HEK293 (cell line): ENCODE measurements around the gene IMPDH1.

ENCODE experiments used
- BCL6B ChIP-seq: fragments of 450-650 bp; formaldehyde crosslinking; IDR thresholded peaks from 2 replicates; pipeline ENCODE4 v1.5.1; 2017; ENCODE audit warnings: missing biosample characterization, missing genetic modification characterization
- ELK4 ChIP-seq: IDR thresholded peaks from 2 replicates; pipeline ENCODE4 v1.6.1; 2011; ENCODE audit warnings: mild to moderate bottlenecking, low read depth, low read length, borderline replicate concordance
- GLI2 ChIP-seq: fragments of 450-650 bp; formaldehyde crosslinking; IDR thresholded peaks from 2 replicates; pipeline ENCODE4; 2017; ENCODE audit warnings: missing biosample characterization, missing genetic modification characterization, low read depth, borderline replicate concordance
- OSR2 ChIP-seq: fragments of 450-650 bp; formaldehyde crosslinking; IDR thresholded peaks from 2 replicates; pipeline ENCODE4 v1.5.1; 2016; ENCODE audit warnings: missing biosample characterization, missing genetic modification characterization
- PRDM4 ChIP-seq: fragments of 450-650 bp; formaldehyde crosslinking; IDR thresholded peaks from 2 replicates; pipeline ENCODE4 v1.5.1; 2017; ENCODE audit warnings: missing biosample characterization, missing genetic modification characterization
- SCRT1 ChIP-seq: fragments of 450-650 bp; formaldehyde crosslinking; IDR thresholded peaks from 2 replicates; pipeline ENCODE4 v1.5.1; 2016; ENCODE audit warnings: missing biosample characterization, missing genetic modification characterization, borderline replicate concordance
- SP2 ChIP-seq: fragments of 450-650 bp; formaldehyde crosslinking; IDR thresholded peaks from 2 replicates; pipeline ENCODE4 v1.5.1; 2016; ENCODE audit warnings: missing biosample characterization, missing genetic modification characterization
- ZBTB1 ChIP-seq: fragments of 450-650 bp; formaldehyde crosslinking; IDR thresholded peaks from 2 replicates; pipeline ENCODE4 v1.5.1; 2016; ENCODE audit warnings: missing biosample characterization, missing genetic modification characterization
- ZBTB48 ChIP-seq: fragments of 450-650 bp; formaldehyde crosslinking; IDR thresholded peaks from 2 replicates; pipeline ENCODE4 v1.5.1; 2016; ENCODE audit warnings: missing biosample characterization, missing genetic modification characterization
- ZNF114 ChIP-seq: fragments of 450-650 bp; formaldehyde crosslinking; IDR thresholded peaks from 2 replicates; pipeline ENCODE4 v1.5.0; 2017; ENCODE audit warnings: missing biosample characterization, missing genetic modification characterization
- ZNF132 ChIP-seq: fragments of 450-650 bp; formaldehyde crosslinking; IDR thresholded peaks from 2 replicates; pipeline ENCODE4 v1.5.1; 2017; ENCODE audit warnings: missing biosample characterization, missing genetic modification characterization, borderline replicate concordance
- ZNF138 ChIP-seq: fragments of 450-650 bp; formaldehyde crosslinking; IDR thresholded peaks from 2 replicates; pipeline ENCODE4 v1.5.1; 2016; ENCODE audit warnings: missing biosample characterization, missing genetic modification characterization, borderline replicate concordance
- ZNF157 ChIP-seq: fragments of 450-650 bp; formaldehyde crosslinking; IDR thresholded peaks from 2 replicates; pipeline ENCODE4 v1.5.1; 2016; ENCODE audit warnings: missing biosample characterization, missing genetic modification characterization
- ZNF23 ChIP-seq: fragments of 450-650 bp; formaldehyde crosslinking; IDR thresholded peaks from 2 replicates; pipeline ENCODE4 v1.5.1; 2016; ENCODE audit warnings: missing biosample characterization, missing genetic modification characterization, borderline replicate concordance
- ZNF292 ChIP-seq: fragments of 450-650 bp; formaldehyde crosslinking; IDR thresholded peaks from 2 replicates; pipeline ENCODE4 v1.5.1; 2016; ENCODE audit warnings: low read depth, missing biosample characterization, missing genetic modification characterization, borderline replicate concordance
- ZNF596 ChIP-seq: fragments of 450-650 bp; IDR thresholded peaks from 2 replicates; pipeline ENCODE4 v1.5.0; 2018; ENCODE audit warnings: missing biosample characterization, mild to moderate bottlenecking, missing genetic modification characterization, moderate library complexity
- ZNF610 ChIP-seq: fragments of 450-650 bp; formaldehyde crosslinking; IDR thresholded peaks from 2 replicates; pipeline ENCODE4 v1.5.1; 2016; ENCODE audit warnings: missing biosample characterization, missing genetic modification characterization, borderline replicate concordance
- ZNF621 ChIP-seq: fragments of 450-650 bp; formaldehyde crosslinking; IDR thresholded peaks from 2 replicates; pipeline ENCODE4 v1.5.1; 2017; ENCODE audit warnings: missing biosample characterization, missing genetic modification characterization
- ZNF843 ChIP-seq: fragments of 450-650 bp; formaldehyde crosslinking; IDR thresholded peaks from 2 replicates; pipeline ENCODE4 v1.5.1; 2016; ENCODE audit warnings: missing biosample characterization, missing genetic modification characterization
- TF ChIP-seq, protein P1 (sequence below): fragments of 450-650 bp; formaldehyde crosslinking; conservative IDR thresholded peaks from 2 replicates; pipeline ENCODE4 v1.5.1; 2016; ENCODE audit warnings: low read depth, missing biosample characterization, missing genetic modification characterization
- TF ChIP-seq, protein P2 (sequence below): fragments of 450-650 bp; formaldehyde crosslinking; IDR thresholded peaks from 2 replicates; pipeline ENCODE4 v1.5.1; 2016; ENCODE audit warnings: missing biosample characterization, missing genetic modification characterization
- TF ChIP-seq, protein P3 (sequence below): fragments of 450-650 bp; formaldehyde crosslinking; IDR thresholded peaks from 2 replicates; pipeline ENCODE4 v1.5.1; 2017; ENCODE audit warnings: missing biosample characterization, mild to moderate bottlenecking, missing genetic modification characterization, moderate library complexity
- TF ChIP-seq, protein P4 (sequence below): fragments of 450-650 bp; IDR thresholded peaks from 2 replicates; pipeline ENCODE4 v1.5.1; 2018; ENCODE audit warnings: missing biosample characterization, mild to moderate bottlenecking, missing genetic modification characterization

The IMPDH1 gene

GRCh38 chr7:128343554-128344430 is 66.0 kb downstream of the IMPDH1 start, which contains the start of gene RBM28 (continued):
- 0 out of 2 replicates have a peak, but pooled peaks have one; percentile 25 for TF ChIP-seq PRDM4 (tag by site-specific recombination)
- TF ChIP-seq SP2 (tag by site-specific recombination) = peak; percentile 76
- no peak for TF ChIP-seq ZNF292 (tag by site-specific recombination)
- no peak for TF ChIP-seq ZNF23 (tag by site-specific recombination)
- no peak for TF ChIP-seq ZNF621 (tag by site-specific recombination)
- no peak for TF ChIP-seq OSR2 (tag by site-specific recombination)
- TF ChIP-seq ZBTB1 (tag by site-specific recombination) = no peak
- no peak for TF ChIP-seq BCL6B (tag by site-specific recombination)
- peak; percentile 82 for TF ChIP-seq ZNF843 (tag by site-specific recombination)
- TF ChIP-seq ZNF114 (tag by site-specific recombination) = no peak
- peak; percentile 72; the same call in 1 of the 2 replicates for TF ChIP-seq ZNF610 (tag by site-specific recombination)
- TF ChIP-seq, protein P1, sequence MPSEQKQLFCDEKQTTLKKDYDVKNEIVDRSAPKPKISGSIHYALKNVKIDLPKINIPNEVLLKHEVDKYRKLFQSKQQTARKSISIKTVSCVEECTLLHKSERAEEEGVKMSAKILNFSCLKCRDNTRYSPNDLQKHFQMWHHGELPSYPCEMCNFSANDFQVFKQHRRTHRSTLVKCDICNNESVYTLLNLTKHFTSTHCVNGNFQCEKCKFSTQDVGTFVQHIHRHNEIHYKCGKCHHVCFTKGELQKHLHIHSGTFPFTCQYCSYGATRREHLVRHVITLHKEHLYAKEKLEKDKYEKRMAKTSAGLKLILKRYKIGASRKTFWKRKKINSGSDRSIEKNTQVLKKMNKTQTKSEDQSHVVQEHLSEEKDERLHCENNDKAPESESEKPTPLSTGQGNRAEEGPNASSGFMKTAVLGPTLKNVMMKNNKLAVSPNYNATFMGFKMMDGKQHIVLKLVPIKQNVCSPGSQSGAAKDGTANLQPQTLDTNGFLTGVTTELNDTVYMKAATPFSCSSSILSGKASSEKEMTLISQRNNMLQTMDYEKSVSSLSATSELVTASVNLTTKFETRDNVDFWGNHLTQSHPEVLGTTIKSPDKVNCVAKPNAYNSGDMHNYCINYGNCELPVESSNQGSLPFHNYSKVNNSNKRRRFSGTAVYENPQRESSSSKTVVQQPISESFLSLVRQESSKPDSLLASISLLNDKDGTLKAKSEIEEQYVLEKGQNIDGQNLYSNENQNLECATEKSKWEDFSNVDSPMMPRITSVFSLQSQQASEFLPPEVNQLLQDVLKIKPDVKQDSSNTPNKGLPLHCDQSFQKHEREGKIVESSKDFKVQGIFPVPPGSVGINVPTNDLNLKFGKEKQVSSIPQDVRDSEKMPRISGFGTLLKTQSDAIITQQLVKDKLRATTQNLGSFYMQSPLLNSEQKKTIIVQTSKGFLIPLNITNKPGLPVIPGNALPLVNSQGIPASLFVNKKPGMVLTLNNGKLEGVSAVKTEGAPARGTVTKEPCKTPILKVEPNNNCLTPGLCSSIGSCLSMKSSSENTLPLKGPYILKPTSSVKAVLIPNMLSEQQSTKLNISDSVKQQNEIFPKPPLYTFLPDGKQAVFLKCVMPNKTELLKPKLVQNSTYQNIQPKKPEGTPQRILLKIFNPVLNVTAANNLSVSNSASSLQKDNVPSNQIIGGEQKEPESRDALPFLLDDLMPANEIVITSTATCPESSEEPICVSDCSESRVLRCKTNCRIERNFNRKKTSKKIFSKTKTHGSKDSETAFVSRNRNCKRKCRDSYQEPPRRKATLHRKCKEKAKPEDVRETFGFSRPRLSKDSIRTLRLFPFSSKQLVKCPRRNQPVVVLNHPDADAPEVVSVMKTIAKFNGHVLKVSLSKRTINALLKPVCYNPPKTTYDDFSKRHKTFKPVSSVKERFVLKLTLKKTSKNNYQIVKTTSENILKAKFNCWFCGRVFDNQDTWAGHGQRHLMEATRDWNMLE = peak; percentile 84
- TF ChIP-seq, protein P2, sequence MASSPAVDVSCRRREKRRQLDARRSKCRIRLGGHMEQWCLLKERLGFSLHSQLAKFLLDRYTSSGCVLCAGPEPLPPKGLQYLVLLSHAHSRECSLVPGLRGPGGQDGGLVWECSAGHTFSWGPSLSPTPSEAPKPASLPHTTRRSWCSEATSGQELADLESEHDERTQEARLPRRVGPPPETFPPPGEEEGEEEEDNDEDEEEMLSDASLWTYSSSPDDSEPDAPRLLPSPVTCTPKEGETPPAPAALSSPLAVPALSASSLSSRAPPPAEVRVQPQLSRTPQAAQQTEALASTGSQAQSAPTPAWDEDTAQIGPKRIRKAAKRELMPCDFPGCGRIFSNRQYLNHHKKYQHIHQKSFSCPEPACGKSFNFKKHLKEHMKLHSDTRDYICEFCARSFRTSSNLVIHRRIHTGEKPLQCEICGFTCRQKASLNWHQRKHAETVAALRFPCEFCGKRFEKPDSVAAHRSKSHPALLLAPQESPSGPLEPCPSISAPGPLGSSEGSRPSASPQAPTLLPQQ = peak; percentile 91
- no peak for TF ChIP-seq ZNF138 (tag by site-specific recombination)
- TF ChIP-seq, protein P3, sequence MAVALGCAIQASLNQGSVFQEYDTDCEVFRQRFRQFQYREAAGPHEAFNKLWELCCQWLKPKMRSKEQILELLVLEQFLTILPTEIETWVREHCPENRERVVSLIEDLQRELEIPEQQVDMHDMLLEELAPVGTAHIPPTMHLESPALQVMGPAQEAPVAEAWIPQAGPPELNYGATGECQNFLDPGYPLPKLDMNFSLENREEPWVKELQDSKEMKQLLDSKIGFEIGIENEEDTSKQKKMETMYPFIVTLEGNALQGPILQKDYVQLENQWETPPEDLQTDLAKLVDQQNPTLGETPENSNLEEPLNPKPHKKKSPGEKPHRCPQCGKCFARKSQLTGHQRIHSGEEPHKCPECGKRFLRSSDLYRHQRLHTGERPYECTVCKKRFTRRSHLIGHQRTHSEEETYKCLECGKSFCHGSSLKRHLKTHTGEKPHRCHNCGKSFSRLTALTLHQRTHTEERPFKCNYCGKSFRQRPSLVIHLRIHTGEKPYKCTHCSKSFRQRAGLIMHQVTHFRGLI (tag by site-specific recombination) = peak; percentile 60; the same call in 1 of the 2 replicates
- peak; percentile 85 for TF ChIP-seq ZBTB48 (tag by site-specific recombination)
- no peak for TF ChIP-seq ZNF596 (tag by site-specific recombination)
- TF ChIP-seq ZNF157 (tag by site-specific recombination) = no peak
- no peak for TF ChIP-seq ZNF132 (tag by site-specific recombination)
- TF ChIP-seq ELK4 = no peak
- TF ChIP-seq, protein P4, sequence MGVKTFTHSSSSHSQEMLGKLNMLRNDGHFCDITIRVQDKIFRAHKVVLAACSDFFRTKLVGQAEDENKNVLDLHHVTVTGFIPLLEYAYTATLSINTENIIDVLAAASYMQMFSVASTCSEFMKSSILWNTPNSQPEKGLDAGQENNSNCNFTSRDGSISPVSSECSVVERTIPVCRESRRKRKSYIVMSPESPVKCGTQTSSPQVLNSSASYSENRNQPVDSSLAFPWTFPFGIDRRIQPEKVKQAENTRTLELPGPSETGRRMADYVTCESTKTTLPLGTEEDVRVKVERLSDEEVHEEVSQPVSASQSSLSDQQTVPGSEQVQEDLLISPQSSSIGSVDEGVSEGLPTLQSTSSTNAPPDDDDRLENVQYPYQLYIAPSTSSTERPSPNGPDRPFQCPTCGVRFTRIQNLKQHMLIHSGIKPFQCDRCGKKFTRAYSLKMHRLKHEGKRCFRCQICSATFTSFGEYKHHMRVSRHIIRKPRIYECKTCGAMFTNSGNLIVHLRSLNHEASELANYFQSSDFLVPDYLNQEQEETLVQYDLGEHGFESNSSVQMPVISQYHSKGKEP (tag by site-specific recombination) = peak; percentile 69
- no peak for TF ChIP-seq SCRT1
- TF ChIP-seq GLI2 (tag by site-specific recombination) = no peak
